Measurements from ENCODE around the gene PACC1. TPM values are rescaled to one million over a fixed set of nuclear protein-coding genes. Genes with fewer than 3 reads are reported as not detected.

Gene PACC1
- polyA plus RNA-seq, 10 donors: 6.1 to 8.9 (median 7.9) TPM

GRCh38 chr1:212440419-212440818 lies 25.7 kb upstream of the PACC1 start:
- DNase-seq: no peak

GRCh38 chr1:212438831-212439237 lies 24.1 kb upstream of the PACC1 start:
- no peak for DNase-seq

- no peak for DNase-seq
Measured at GRCh38 chr1:212437179-212437798, 22.6 kb upstream of the PACC1 start.

GRCh38 chr1:212434992-212435391 lies 20.3 kb upstream of the PACC1 start:
- no peak for DNase-seq

- DNase-seq: no peak
Measured at GRCh38 chr1:212433577-212434462, 19.1 kb upstream of the PACC1 start.

GRCh38 chr1:212432661-212433576 lies 18.2 kb upstream of the PACC1 start, which contains the start of gene NENF:
TSS of gene NENF (plus strand) at chr1:212432920. CDS start at chr1:212432944, 24 bp downstream.
- DNase-seq: peak; percentile 83 to 94 (median 91)

GRCh38 chr1:212432272-212432660 lies 17.6 kb upstream of the PACC1 start:
- DNase-seq: no peak

GRCh38 chr1:212431644-212432043 lies 17.0 kb upstream of the PACC1 start:
- no peak for DNase-seq

- peak in 1 of 3 donors; percentile 24 for DNase-seq
Measured at GRCh38 chr1:212430955-212431394, 16.3 kb upstream of the PACC1 start.

- no peak for DNase-seq
Measured at GRCh38 chr1:212430416-212430815, 15.7 kb upstream of the PACC1 start.

GRCh38 chr1:212428496-212428895 lies 13.8 kb upstream of the PACC1 start:
- DNase-seq: no peak

- no peak for DNase-seq
Measured at GRCh38 chr1:212423879-212424278, 9.2 kb upstream of the PACC1 start.

GRCh38 chr1:212421165-212421564 lies 6.5 kb upstream of the PACC1 start:
- no peak for DNase-seq

GRCh38 chr1:212415107-212415841 lies 588 bp upstream of the PACC1 start:
- peak in 1 of 3 donors; percentile 13 for DNase-seq

GRCh38 chr1:212413902-212414327 lies 771 bp downstream of the PACC1 start:
- peak in 2 of 3 donors; percentile 30 to 67 for DNase-seq

GRCh38 chr1:212412374-212412773 lies 2.3 kb downstream of the PACC1 start:
- no peak for DNase-seq

GRCh38 chr1:212410231-212410820 lies 4.4 kb downstream of the PACC1 start:
- DNase-seq: no peak

GRCh38 chr1:212402666-212403321 lies 11.9 kb downstream of the PACC1 start:
- no peak for DNase-seq

GRCh38 chr1:212401838-212402582 lies 12.7 kb downstream of the PACC1 start:
- no peak for DNase-seq
